ENCODE results near the gene PPP5C.
A peak's percentile ranks its signal among the peaks of the same experiment; 100 is the strongest.

PPP5C gene

DNA sequence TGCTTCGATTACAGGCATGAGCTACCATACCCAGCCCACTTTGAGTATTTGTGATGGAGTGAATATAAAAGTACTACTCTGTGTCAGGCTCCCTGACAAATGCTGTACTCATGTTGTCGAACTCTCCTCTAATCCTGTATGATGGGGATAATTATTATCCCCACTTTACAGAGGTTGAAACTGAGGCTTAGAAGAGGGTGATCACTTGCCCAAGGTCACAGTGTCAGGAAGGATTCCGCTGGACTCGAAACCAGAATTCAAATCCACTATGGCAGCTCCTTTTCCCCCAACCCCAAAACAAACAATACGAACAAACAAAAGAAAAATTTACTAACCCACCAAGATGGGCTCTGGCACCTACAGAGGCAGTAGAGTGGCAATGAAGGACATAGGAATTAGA is 1.7 kb upstream of the PPP5C start:
- no peaks in the 10 kb centered on the region for H3K9me2 ChIP-seq (replicated peaks; ENCODE audit: insufficient read depth, low read length)
- no peaks in the 10 kb centered on the region for H3K36me3 ChIP-seq (ENCODE audit: low read length)
- H3K4me3 ChIP-seq (ENCODE audit: insufficient read depth, low read length, poor library complexity, severe bottlenecking) = no peak overlapping the region
- H4K20me1 ChIP-seq (ENCODE audit: low read depth, low read length) = no peaks in the 10 kb centered on the region
- H3K9me3 ChIP-seq (ENCODE audit: insufficient read depth, low read length) = no peaks in the 10 kb centered on the region
- peaks cover 31% of the 10 kb centered on the region for H3K79me2 ChIP-seq (ENCODE audit: insufficient read depth, low read length)
- no peak overlapping the region for H2AFZ ChIP-seq (ENCODE audit: low read depth, low read length, severe bottlenecking)
- H3K4me2 ChIP-seq (ENCODE audit: low read depth, low read length, poor library complexity, severe bottlenecking) = no peak overlapping the region
- peaks cover 3% of the 10 kb centered on the region; the same call in 1 of the 2 replicates for H3F3A ChIP-seq (ENCODE audit: insufficient read depth)
- TF ChIP-seq, protein P1, sequence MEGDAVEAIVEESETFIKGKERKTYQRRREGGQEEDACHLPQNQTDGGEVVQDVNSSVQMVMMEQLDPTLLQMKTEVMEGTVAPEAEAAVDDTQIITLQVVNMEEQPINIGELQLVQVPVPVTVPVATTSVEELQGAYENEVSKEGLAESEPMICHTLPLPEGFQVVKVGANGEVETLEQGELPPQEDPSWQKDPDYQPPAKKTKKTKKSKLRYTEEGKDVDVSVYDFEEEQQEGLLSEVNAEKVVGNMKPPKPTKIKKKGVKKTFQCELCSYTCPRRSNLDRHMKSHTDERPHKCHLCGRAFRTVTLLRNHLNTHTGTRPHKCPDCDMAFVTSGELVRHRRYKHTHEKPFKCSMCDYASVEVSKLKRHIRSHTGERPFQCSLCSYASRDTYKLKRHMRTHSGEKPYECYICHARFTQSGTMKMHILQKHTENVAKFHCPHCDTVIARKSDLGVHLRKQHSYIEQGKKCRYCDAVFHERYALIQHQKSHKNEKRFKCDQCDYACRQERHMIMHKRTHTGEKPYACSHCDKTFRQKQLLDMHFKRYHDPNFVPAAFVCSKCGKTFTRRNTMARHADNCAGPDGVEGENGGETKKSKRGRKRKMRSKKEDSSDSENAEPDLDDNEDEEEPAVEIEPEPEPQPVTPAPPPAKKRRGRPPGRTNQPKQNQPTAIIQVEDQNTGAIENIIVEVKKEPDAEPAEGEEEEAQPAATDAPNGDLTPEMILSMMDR (IDR thresholded peaks at IDR 0.05; ENCODE audit: insufficient read depth, low read length, poor library complexity, severe bottlenecking) = no peak
- TF ChIP-seq EZH2phosphoT487 (conservative IDR thresholded peaks at IDR 0.05; ENCODE audit: low read length) = no peak
- no peak overlapping the region for H3K9ac ChIP-seq (ENCODE audit: low read length)
- no peaks in the 10 kb centered on the region for H3K27me3 ChIP-seq (ENCODE audit: low read length)
- no peak overlapping the region for H3K27ac ChIP-seq (ENCODE audit: low read depth, low read length)

DNA sequence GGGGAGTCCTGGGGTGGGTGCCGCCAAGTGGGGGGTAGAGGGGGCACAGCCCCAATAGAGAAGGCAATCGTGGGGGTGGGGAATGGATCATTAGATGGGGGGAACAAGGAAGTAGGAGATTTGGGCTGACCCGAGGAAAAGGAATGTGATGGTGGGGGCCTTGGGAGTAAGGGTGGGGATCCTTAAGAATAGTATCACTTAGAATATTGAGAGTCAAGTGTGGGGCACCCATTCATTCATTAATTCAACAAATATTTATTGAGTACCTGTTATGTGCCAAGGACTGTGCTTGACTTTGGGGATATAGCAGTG is 641 bp downstream of the PPP5C start:
- Histone ChIP-seq H3K9me2 (replicated peaks; ENCODE audit: insufficient read depth, low read length) (no peaks in the 10 kb centered on the region), H3K27ac (ENCODE audit: low read depth, low read length) (peak overlapping the region; percentile 67), H3K9ac (ENCODE audit: low read length) (peak overlapping the region; percentile 96), H3K27me3 (ENCODE audit: low read length) (no peaks in the 10 kb centered on the region), H3K36me3 (ENCODE audit: low read length) (no peaks in the 10 kb centered on the region), H3K4me2 (ENCODE audit: low read depth, low read length, poor library complexity, severe bottlenecking) (peak overlapping the region; percentile 73), H3K4me3 (ENCODE audit: insufficient read depth, low read length, poor library complexity, severe bottlenecking) (peak overlapping the region; percentile 83), H2AFZ (ENCODE audit: low read depth, low read length, severe bottlenecking) (no peak overlapping the region), H4K20me1 (ENCODE audit: low read depth, low read length) (no peaks in the 10 kb centered on the region), H3F3A (ENCODE audit: insufficient read depth) (peaks cover 3% of the 10 kb centered on the region; the same call in 1 of the 2 replicates), H3K9me3 (ENCODE audit: insufficient read depth, low read length) (no peaks in the 10 kb centered on the region), H3K79me2 (ENCODE audit: insufficient read depth, low read length) (peaks cover 53% of the 10 kb centered on the region)
- TF ChIP-seq, protein P1 (IDR thresholded peaks at IDR 0.05; ENCODE audit: insufficient read depth, low read length, poor library complexity, severe bottlenecking) = no peak

DNA sequence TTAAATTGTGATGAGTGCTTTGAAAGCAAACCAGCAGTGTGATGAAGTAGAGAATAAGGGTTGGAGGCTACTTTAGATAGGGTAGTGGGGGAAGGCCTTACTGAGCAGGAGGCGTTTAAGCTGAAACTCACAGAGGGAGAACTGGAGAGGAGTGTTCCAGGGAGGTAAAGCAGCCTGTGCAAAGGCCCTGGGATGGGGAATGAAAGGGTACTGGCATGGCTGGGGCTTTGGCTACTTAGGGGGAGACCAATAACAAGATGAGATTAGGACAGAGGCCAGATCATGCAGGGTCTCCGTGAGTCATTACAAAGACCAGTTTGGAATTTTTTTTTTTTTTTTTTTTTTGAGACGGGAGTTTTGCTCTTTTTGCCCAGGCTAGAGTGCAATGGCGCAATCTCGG is 1.1 kb downstream of the PPP5C start:
- Histone ChIP-seq H2AFZ (ENCODE audit: low read depth, low read length, severe bottlenecking) (no peak overlapping the region), H3K79me2 (ENCODE audit: insufficient read depth, low read length) (peaks cover 57% of the 10 kb centered on the region), H3K4me2 (ENCODE audit: low read depth, low read length, poor library complexity, severe bottlenecking) (peak overlapping the region; percentile 73), H3K9me2 (replicated peaks; ENCODE audit: insufficient read depth, low read length) (no peaks in the 10 kb centered on the region), H3K9me3 (ENCODE audit: insufficient read depth, low read length) (no peaks in the 10 kb centered on the region), H3K36me3 (ENCODE audit: low read length) (no peaks in the 10 kb centered on the region), H3K27ac (ENCODE audit: low read depth, low read length) (peak overlapping the region; percentile 67; the same call in 1 of the 2 replicates), H3F3A (ENCODE audit: insufficient read depth) (peaks cover 3% of the 10 kb centered on the region; the same call in 1 of the 2 replicates), H3K27me3 (ENCODE audit: low read length) (no peaks in the 10 kb centered on the region), H3K4me3 (ENCODE audit: insufficient read depth, low read length, poor library complexity, severe bottlenecking) (peak overlapping the region; percentile 83), H3K9ac (ENCODE audit: low read length) (peak overlapping the region; percentile 96), H4K20me1 (ENCODE audit: low read depth, low read length) (no peaks in the 10 kb centered on the region)
- TF ChIP-seq, protein P1 (IDR thresholded peaks at IDR 0.05; ENCODE audit: insufficient read depth, low read length, poor library complexity, severe bottlenecking) = no peak
- no peak for TF ChIP-seq EZH2phosphoT487 (conservative IDR thresholded peaks at IDR 0.05; ENCODE audit: low read length)

Measured in SU-DHL-6 (cell line).